ENCODE results near the gene OR9G4. TPM values are rescaled to one million over a fixed set of nuclear protein-coding genes. Genes with fewer than 3 reads are reported as not detected.
A peak's percentile ranks its signal among the peaks of the same experiment; 100 is the strongest.

The OR9G4 gene
- not detected in 2 replicates for total RNA-seq

GRCh38 chr11:56748597-56748996, at the start of gene OR9G4:
OR9G4 (minus strand) TSS chr11:56748697; CDS start chr11:56743766, 4,931 bp downstream.
- Histone ChIP-seq H3K4me1 (ENCODE audit: insufficient read depth, low read length) (no peaks in the 10 kb centered on the region), H4K20me1 (ENCODE audit: insufficient read depth, low read length) (no peaks in the 10 kb centered on the region), H3K4me3 (ENCODE audit: insufficient read depth, low read length) (no peak within 1 kb of the TSS), H3K27me3 (ENCODE audit: insufficient read depth, low read length) (no peaks in the 10 kb centered on the region), H3K4me2 (ENCODE audit: insufficient read depth, low read length) (no peak within 1 kb of the TSS), H2AFZ (ENCODE audit: low read length) (no peak within 1 kb of the TSS), H3K36me3 (ENCODE audit: insufficient read depth, low read length) (no peaks in the 10 kb centered on the region), H3K9me3 (ENCODE audit: low read depth, low read length) (no peaks in the 10 kb centered on the region), H3K79me2 (ENCODE audit: insufficient read depth, low read length) (no peaks in the 10 kb centered on the region), H3K27ac (ENCODE audit: low read depth, low read length) (no peak within 1 kb of the TSS)
- TF ChIP-seq CTCF (IDR thresholded peaks at IDR 0.05; ENCODE audit: extremely low read depth, low read depth, low read length) = no peak
- DNase-seq (ENCODE audit: insufficient read length, low spot score, missing footprints) = no peak

GRCh38 chr11:56783448-56784041, 35.0 kb upstream of the OR9G4 start:
- H2AFZ ChIP-seq (ENCODE audit: low read length) = no peak overlapping the region
- H3K79me2 ChIP-seq (ENCODE audit: insufficient read depth, low read length) = no peaks in the 10 kb centered on the region
- TF ChIP-seq CTCF (IDR thresholded peaks at IDR 0.05; ENCODE audit: extremely low read depth, low read depth, low read length) = peak; percentile 52
- H3K27ac ChIP-seq (ENCODE audit: low read depth, low read length) = no peak overlapping the region
- H4K20me1 ChIP-seq (ENCODE audit: insufficient read depth, low read length) = no peaks in the 10 kb centered on the region
- H3K4me2 ChIP-seq (ENCODE audit: insufficient read depth, low read length) = peak overlapping the region; percentile 41
- no peak overlapping the region for H3K4me3 ChIP-seq (ENCODE audit: insufficient read depth, low read length)
- H3K36me3 ChIP-seq (ENCODE audit: insufficient read depth, low read length) = no peaks in the 10 kb centered on the region
- H3K27me3 ChIP-seq (ENCODE audit: insufficient read depth, low read length) = no peaks in the 10 kb centered on the region
- H3K4me1 ChIP-seq (ENCODE audit: insufficient read depth, low read length) = no peaks in the 10 kb centered on the region
- peak; percentile 53 for DNase-seq (ENCODE audit: insufficient read length, low spot score, missing footprints)
- H3K9me3 ChIP-seq (ENCODE audit: low read depth, low read length) = no peaks in the 10 kb centered on the region

- no peaks in the 10 kb centered on the region for H3K36me3 ChIP-seq (ENCODE audit: insufficient read depth, low read length)
- no peaks in the 10 kb centered on the region for H4K20me1 ChIP-seq (ENCODE audit: insufficient read depth, low read length)
- DNase-seq (ENCODE audit: insufficient read length, low spot score, missing footprints) = no peak
- no peaks in the 10 kb centered on the region for H3K4me1 ChIP-seq (ENCODE audit: insufficient read depth, low read length)
- H2AFZ ChIP-seq (ENCODE audit: low read length) = no peak overlapping the region
- no peak for TF ChIP-seq CTCF (IDR thresholded peaks at IDR 0.05; ENCODE audit: extremely low read depth, low read depth, low read length)
- no peak overlapping the region for H3K27ac ChIP-seq (ENCODE audit: low read depth, low read length)
- no peak overlapping the region for H3K4me3 ChIP-seq (ENCODE audit: insufficient read depth, low read length)
- H3K79me2 ChIP-seq (ENCODE audit: insufficient read depth, low read length) = no peaks in the 10 kb centered on the region
- H3K27me3 ChIP-seq (ENCODE audit: insufficient read depth, low read length) = no peaks in the 10 kb centered on the region
- no peak overlapping the region for H3K4me2 ChIP-seq (ENCODE audit: insufficient read depth, low read length)
- H3K9me3 ChIP-seq (ENCODE audit: low read depth, low read length) = no peaks in the 10 kb centered on the region
Measured at GRCh38 chr11:56782167-56782847, 33.8 kb upstream of the OR9G4 start.

GRCh38 chr11:56776809-56777208, 28.3 kb upstream of the OR9G4 start:
- Histone ChIP-seq H3K4me2 (ENCODE audit: insufficient read depth, low read length) (no peak overlapping the region), H3K27me3 (ENCODE audit: insufficient read depth, low read length) (no peaks in the 10 kb centered on the region), H3K36me3 (ENCODE audit: insufficient read depth, low read length) (no peaks in the 10 kb centered on the region), H4K20me1 (ENCODE audit: insufficient read depth, low read length) (no peaks in the 10 kb centered on the region), H3K4me3 (ENCODE audit: insufficient read depth, low read length) (no peak overlapping the region), H2AFZ (ENCODE audit: low read length) (no peak overlapping the region), H3K27ac (ENCODE audit: low read depth, low read length) (no peak overlapping the region), H3K4me1 (ENCODE audit: insufficient read depth, low read length) (no peaks in the 10 kb centered on the region), H3K79me2 (ENCODE audit: insufficient read depth, low read length) (no peaks in the 10 kb centered on the region), H3K9me3 (ENCODE audit: low read depth, low read length) (peaks cover 2% of the 10 kb centered on the region)
- no peak for DNase-seq (ENCODE audit: insufficient read length, low spot score, missing footprints)
- no peak for TF ChIP-seq CTCF (IDR thresholded peaks at IDR 0.05; ENCODE audit: extremely low read depth, low read depth, low read length)

Data from osteoblast (primary cell).